GM12864 (cell line): ENCODE results near the gene CDK4.

Source experiments
- DNase-seq: peaks from one replicate; pipeline ENCODE4 v3.0.0-alpha.2; 2011; ENCODE audit warnings: low read depth
- H3K4me3 ChIP-seq: 2 replicates; pipeline ENCODE4 v1.5.1; 2011; ENCODE audit warnings: mild to moderate bottlenecking, low read depth, low read length, control low read depth
- CTCF ChIP-seq: IDR thresholded peaks from 2 replicates; pipeline ENCODE4 v1.5.1; 2011; ENCODE audit warnings: low read depth, mild to moderate bottlenecking, moderate library complexity, low read length, control low read depth, inconsistent platforms; ENCODE audit errors: missing control alignments

The CDK4 gene

GRCh38 chr12:57783466-57783801 is 31.3 kb upstream of the CDK4 start:
- H3K4me3 ChIP-seq, result peak overlapping the region; percentile 97
- TF ChIP-seq CTCF, result no peak
- no peak for DNase-seq

GRCh38 chr12:57782608-57783465 is 30.7 kb upstream of the CDK4 start, which contains the start of gene TSFM:
Gene TSFM (plus strand): TSS chr12:57782787. CDS start chr12:57782802, 15 bp downstream.
- H3K4me3 ChIP-seq, result peak within 1 kb of the TSS; percentile 97
- DNase-seq, result peak; percentile 87
- TF ChIP-seq CTCF, result peak; percentile 90

GRCh38 chr12:57782243-57782607 is 30.1 kb upstream of the CDK4 start:
- DNase-seq, result no peak
- no peak for TF ChIP-seq CTCF
- no peak overlapping the region for H3K4me3 ChIP-seq

- DNase-seq, result no peak
- no peak for TF ChIP-seq CTCF
- no peak overlapping the region for H3K4me3 ChIP-seq
These were observed 29.7 kb upstream of the CDK4 start for GRCh38 chr12:57781801-57782200.

GRCh38 chr12:57781244-57781643 is 29.1 kb upstream of the CDK4 start:
- no peak for DNase-seq
- TF ChIP-seq CTCF, result no peak
- H3K4me3 ChIP-seq, result no peak overlapping the region

- no peak for TF ChIP-seq CTCF
- no peak for DNase-seq
- no peak overlapping the region for H3K4me3 ChIP-seq
These were observed 28.3 kb upstream of the CDK4 start for GRCh38 chr12:57780284-57780897.
